GM19438 (cell line): ENCODE data around the gene TUBA8.
A peak's percentile ranks its signal among the peaks of the same experiment; 100 is the strongest.

Experiments used
- ATAC-seq: cut with Tn5 transposase; IDR thresholded peaks from one replicate; pipeline ENCODE4 v1.9.1; 2021; ENCODE audit warnings: low read depth; ENCODE audit not compliant: unreplicated experiment

The TUBA8 gene

DNA sequence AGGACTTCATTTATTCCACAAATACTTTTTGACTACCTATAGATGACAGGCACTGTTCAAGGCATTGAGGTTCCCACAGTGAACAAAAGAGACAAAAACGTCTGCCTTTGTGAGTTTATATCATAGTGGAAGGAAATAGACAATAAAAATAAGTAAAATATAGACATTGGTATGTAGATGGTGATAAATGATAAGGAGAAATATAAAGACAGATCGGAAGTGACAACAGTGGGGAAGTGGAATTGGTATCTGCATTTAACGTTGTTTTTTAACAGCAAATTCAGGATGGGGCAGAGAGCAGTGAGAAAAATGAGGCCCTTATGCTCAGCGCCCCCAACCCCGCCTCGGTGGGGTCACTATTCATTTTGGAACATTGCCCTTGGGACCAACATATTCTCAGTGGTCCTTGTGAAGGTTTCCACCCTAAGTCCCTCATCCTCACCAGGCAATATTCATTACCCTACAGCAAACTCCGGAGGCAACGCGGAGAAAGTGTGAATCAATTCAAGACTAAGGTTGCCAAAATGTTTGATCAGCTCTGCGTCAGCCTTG is 33.4 kb upstream of the TUBA8 start:
- no peak for ATAC-seq

- ATAC-seq: peak; percentile 92
Observed at GRCh38 chr22:18077639-18078328, 32.8 kb upstream of the TUBA8 start, which contains the start of gene PEX26. PEX26 (plus strand) TSS chr22:18077990; CDS start chr22:18078377, 387 bp downstream.

DNA sequence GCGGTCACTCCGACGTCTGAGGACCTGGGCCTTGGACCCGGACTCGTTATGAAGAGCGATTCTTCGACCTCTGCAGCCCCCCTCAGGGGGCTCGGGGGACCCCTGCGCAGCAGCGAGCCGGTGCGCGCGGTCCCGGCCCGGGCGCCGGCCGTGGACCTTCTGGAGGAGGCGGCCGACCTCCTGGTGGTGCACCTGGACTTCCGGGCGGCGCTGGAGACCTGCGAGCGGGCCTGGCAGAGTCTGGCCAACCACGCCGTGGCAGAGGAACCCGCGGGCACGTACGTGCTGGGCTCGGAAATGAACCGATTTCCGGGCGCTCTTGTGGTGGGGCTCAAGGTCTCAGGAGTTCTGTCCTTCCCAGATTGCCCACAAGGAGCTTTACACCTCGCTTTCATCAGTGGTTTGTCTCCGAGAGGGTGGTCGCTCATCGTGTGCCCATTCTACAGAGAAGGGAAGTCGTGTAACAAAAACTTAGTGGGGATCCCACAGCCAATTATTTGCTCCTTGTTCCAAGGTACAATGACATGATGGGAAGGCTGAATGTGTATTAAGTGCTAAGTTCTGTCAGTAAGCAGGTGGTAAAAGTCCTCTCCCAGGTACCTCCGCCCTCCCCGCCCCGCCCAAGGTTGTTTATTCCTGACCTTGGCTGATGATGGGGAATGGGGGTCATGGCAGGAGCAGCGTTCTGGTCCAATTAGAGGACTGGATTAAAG is 32.1 kb upstream of the TUBA8 start:
- no peak for ATAC-seq

- ATAC-seq: no peak
Observed at GRCh38 chr22:18079706-18080233, 30.8 kb upstream of the TUBA8 start.

GRCh38 chr22:18081416-18081815 is 29.2 kb upstream of the TUBA8 start:
- ATAC-seq: no peak

GRCh38 chr22:18082467-18082866 is 28.1 kb upstream of the TUBA8 start:
- ATAC-seq: no peak

- ATAC-seq: no peak
Observed at GRCh38 chr22:18083406-18083805, 27.2 kb upstream of the TUBA8 start.

DNA sequence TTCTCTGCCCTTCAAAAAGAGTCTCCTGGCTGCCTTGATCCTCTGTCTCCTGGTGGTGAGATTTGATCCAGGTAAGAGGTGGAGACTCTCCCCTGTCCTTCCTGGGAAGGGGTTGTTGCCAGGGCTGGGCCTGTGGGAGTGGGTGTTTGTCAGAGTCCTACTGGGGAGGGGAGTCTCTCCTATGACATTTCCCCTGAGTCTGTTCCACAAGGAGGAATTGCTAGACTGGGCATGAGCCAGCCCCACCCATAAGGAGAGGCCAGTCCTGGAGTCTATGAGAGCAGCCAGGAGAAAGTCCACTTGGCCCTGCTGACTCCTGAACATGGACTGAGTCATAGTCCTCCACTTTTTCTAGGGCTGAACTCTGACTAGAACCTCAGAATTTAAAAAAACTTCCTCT is 25.4 kb upstream of the TUBA8 start:
- no peak for ATAC-seq

GRCh38 chr22:18087350-18087855 is 23.2 kb upstream of the TUBA8 start:
- ATAC-seq: no peak

- ATAC-seq: no peak
Observed at GRCh38 chr22:18088825-18089568, 21.6 kb upstream of the TUBA8 start.

DNA sequence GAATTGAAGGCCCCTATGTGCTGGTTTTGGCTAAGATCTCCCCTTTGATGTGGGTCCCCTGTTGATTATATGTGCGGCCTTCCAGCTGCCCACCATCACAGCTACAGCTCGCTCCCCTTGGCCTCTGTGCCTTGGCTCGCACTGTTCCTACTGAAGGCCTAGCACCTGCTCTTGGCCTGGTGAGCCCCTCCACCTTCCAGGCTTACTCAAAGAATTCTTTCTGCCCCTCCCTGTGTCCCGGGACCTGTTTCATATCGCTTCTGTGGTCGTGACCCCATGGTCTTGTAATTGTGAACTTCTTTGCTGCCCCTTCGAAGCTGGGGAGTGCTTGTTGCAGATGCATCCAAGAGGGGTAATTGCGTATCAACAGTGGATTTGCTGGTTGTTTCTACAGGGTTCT is 20.3 kb upstream of the TUBA8 start:
- ATAC-seq: no peak

- no peak for ATAC-seq
Observed at GRCh38 chr22:18091478-18091877, 19.1 kb upstream of the TUBA8 start.

DNA sequence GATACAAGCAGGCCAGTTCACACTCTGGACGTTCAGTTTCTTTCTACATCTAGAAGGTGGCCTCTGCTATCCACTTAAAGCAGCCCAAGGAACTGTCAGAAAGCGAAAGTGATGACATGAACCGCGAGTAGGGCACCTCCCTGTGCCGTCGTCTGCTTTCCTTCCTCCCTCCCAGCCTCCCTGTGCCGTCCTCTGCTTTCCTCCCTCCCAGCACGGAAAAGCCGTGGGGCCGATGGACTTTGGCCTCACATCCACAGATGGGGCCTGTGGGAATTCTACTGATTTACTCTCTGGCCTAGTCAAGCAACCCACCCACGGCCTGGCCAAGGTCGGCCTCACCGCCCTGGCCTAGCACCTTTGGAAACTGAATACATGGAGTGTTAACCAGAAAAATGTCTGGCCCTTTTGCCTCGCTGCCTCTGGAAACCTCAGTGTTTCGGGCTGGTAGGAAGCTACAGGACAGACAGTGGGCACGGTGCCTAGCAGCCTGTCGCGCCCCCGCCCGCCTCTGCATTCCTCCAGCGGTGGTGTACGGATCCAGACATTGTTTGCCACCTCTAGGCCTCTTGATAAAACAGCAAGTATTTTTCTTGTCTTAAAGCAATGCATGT is 18.6 kb upstream of the TUBA8 start:
- ATAC-seq: no peak

DNA sequence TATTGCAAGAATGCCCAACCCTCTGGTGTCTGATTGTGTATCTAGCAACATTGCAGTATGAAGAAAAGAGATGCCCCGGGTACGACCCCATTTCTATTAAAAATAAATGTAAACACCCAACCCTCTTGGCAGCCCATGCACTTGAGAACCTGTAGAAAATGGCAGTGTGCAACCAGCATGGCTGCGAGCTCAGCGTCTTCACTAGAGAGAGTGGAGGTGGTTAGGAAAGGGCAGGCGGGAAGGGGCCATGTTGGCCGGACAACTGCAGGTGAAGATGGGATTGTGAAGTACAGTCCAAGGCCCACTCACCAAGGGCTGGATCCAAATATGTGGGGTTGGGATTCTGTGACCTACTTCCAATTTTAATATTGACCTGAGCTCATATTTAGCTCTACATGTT is 16.9 kb upstream of the TUBA8 start:
- no peak for ATAC-seq

DNA sequence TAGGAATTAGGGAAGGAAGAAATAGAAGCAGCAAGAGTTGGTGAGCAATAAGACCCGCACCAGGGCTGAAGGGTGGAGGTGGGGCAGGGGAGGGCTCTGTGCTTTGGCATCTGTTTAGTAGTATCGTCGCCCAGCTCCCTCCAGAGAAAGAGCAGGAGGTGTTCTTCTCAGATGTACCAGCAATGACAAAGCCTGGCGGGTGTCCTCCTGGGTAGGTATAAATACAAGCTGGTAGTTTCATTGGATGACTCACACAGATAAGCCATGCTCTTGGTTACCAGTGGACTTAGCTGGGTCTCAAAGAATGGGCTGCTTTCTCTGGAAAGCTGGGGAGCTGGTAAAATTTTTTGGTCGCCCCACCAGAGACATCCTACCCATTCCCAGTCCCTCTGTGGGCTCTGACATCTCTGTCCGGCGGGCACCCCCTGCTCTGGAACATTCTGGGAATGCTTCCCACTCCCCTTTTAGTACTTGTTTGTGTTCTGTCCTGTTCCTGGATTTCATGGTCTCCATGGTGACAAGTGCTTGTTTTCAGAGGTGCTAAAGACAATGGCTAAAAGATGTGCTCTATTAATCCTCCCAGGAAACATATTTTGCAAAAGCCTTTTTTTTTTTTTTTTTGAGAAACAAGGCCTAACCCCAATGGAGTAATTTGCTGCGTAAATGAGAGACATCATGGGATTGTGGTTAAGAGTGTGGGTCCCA is 15.4 kb upstream of the TUBA8 start:
- ATAC-seq: no peak

DNA sequence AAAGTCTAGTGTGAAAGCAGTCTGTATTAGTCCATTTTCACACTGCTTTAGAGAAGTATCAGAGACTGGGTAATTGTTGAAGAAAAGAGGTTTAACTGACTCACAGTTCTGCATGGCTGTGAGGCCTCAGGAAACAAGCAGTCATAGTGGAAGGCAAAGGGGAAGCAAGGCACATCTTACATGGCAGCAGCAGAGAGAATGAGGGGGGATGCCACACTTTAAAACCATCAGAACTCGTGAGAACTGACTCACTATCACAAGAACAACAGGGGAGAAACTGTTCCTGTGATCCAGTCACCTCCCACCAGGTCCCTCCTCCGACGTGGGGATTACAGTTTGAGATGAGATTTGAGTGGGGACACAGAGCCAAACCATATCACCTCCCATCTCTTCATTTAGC is 13.8 kb upstream of the TUBA8 start:
- no peak for ATAC-seq

DNA sequence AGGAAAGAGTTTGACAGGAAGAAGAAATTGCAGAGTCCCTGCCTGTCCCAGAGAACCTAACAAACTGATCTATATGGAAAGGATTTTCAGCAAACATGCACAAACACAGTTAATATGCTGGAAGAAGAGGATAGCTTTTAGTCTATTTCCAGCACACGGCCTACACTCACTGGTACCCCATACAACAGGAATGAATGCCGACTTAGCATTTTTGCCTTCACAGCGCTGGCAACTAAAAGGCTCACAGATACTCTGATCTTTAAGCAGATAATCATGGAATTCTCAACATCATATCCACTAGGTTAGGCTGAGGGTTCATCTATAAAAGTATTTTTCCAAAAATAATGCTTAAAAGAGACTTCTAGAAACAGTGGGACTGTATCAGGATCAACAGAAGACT is 9.8 kb upstream of the TUBA8 start:
- ATAC-seq: no peak

GRCh38 chr22:18101536-18101935 is 9.1 kb upstream of the TUBA8 start:
- ATAC-seq: no peak

GRCh38 chr22:18103527-18104269 is 6.9 kb upstream of the TUBA8 start:
- ATAC-seq: no peak
